Fibroblast of skin of abdomen (primary cell): ENCODE data around the gene DLK1. TPM values are rescaled to one million over a fixed set of nuclear protein-coding genes. Genes with fewer than 3 reads are reported as not detected.

Experiments used
- DNase-seq: peaks from one replicate; pipeline ENCODE4 v3.0.0-alpha.2; 2013
- polyA plus RNA-seq, 2 experiments: library from polyadenylated mRNA; unstranded; fragments of 120-200 nt; gene quantifications; one replicate each; pipeline ENCODE4 v1.2.1, GENCODE V29; 2013; ENCODE audit not compliant: insufficient read length in 2 of 2

DLK1 gene
- 6.1 TPM for polyA plus RNA-seq (2013, experiment 1 of 2; ENCODE audit: insufficient read length)
- 5.5 TPM for polyA plus RNA-seq (2013, experiment 2 of 2; ENCODE audit: insufficient read length)

GRCh38 chr14:100726550-100727085, at the start of gene DLK1:
Gene DLK1, plus strand, starts transcription at chr14:100726892. Its CDS starts 177 bp downstream, at chr14:100727069.
- DNase-seq = no peak

- DNase-seq = no peak
Observed at GRCh38 chr14:100677152-100677551, 49.5 kb upstream of the DLK1 start.

- peak; percentile 72 for DNase-seq
Observed at GRCh38 chr14:100677554-100678468, 48.9 kb upstream of the DLK1 start.

- DNase-seq = peak; percentile 39
Observed at GRCh38 chr14:100678469-100678828, 48.2 kb upstream of the DLK1 start.

GRCh38 chr14:100679153-100679552, 47.5 kb upstream of the DLK1 start:
- no peak for DNase-seq

GRCh38 chr14:100679707-100680438, 46.8 kb upstream of the DLK1 start:
- peak; percentile 83 for DNase-seq

GRCh38 chr14:100680439-100681051, 46.1 kb upstream of the DLK1 start:
- DNase-seq = no peak

- no peak for DNase-seq
Observed at GRCh38 chr14:100681111-100681510, 45.6 kb upstream of the DLK1 start.

GRCh38 chr14:100682749-100683148, 43.9 kb upstream of the DLK1 start:
- no peak for DNase-seq

- no peak for DNase-seq
Observed at GRCh38 chr14:100683578-100683977, 43.1 kb upstream of the DLK1 start.

GRCh38 chr14:100684154-100684553, 42.5 kb upstream of the DLK1 start:
- DNase-seq = no peak

GRCh38 chr14:100684961-100685360, 41.7 kb upstream of the DLK1 start:
- DNase-seq = no peak

GRCh38 chr14:100686858-100687257, 39.8 kb upstream of the DLK1 start:
- no peak for DNase-seq

GRCh38 chr14:100687386-100687785, 39.3 kb upstream of the DLK1 start:
- DNase-seq = no peak

- DNase-seq = no peak
Observed at GRCh38 chr14:100688051-100688450, 38.6 kb upstream of the DLK1 start.

GRCh38 chr14:100688598-100689461, 37.9 kb upstream of the DLK1 start:
- DNase-seq = peak; percentile 74

GRCh38 chr14:100690672-100691071, 36.0 kb upstream of the DLK1 start:
- no peak for DNase-seq

GRCh38 chr14:100691395-100692056, 35.2 kb upstream of the DLK1 start:
- DNase-seq = no peak

GRCh38 chr14:100692256-100692655, 34.4 kb upstream of the DLK1 start:
- no peak for DNase-seq

- peak; percentile 80 for DNase-seq
Observed at GRCh38 chr14:100692859-100693558, 33.7 kb upstream of the DLK1 start.
